Transverse colon (tissue), 4 donors: ENCODE results near the gene ENPP7. TPM values are rescaled to one million over a fixed set of nuclear protein-coding genes. Genes with fewer than 3 reads are reported as not detected.

Experiments
- DNase-seq: peaks from one replicate; pipeline ENCODE4 v3.0.0-alpha.2; 2019
- H3K27ac ChIP-seq, 4 donors: fragments of 200-600 bp; sonication (generic); 2 replicates each; pipeline ENCODE4 v1.5.1; 2016 to 2018; ENCODE audit warnings: inconsistent platforms in 4 of 4
- H3K27me3 ChIP-seq: fragments of 200-600 bp; sonication (generic); 2 replicates; pipeline ENCODE4 v1.5.1; 2017; ENCODE audit warnings: inconsistent platforms
- H3K36me3 ChIP-seq, 4 donors: fragments of 200-600 bp; sonication (generic); 2 replicates each; pipeline ENCODE4 v1.5.1; 2017 to 2019; ENCODE audit warnings: inconsistent platforms in 4 of 4
- H3K4me1 ChIP-seq, 4 donors: fragments of 200-600 bp; sonication (generic); 2 replicates each; pipeline ENCODE4 v1.5.1; 2017 to 2020; ENCODE audit warnings: inconsistent platforms in 4 of 4
- H3K4me3 ChIP-seq, 4 donors: fragments of 200-600 bp; sonication (generic); 1 replicate in 1 of 4; 2 replicates in 3 of 4; pipeline versions ENCODE4 v1.5.1 to v1.6.1; 2017 to 2019; ENCODE audit warnings: inconsistent platforms in 4 of 4
- H3K9me3 ChIP-seq, 2 donors: fragments of 200-600 bp; sonication (generic); 2 replicates each; pipeline ENCODE4 v1.5.1; 2017 to 2019; ENCODE audit warnings: inconsistent platforms in 2 of 2
- EP300 ChIP-seq: sonication (generic); formaldehyde crosslinking; IDR thresholded peaks from one replicate; pipeline ENCODE4 v1.6.1; 2017; ENCODE audit warnings: antibody characterized with exemption, low read depth
- POLR2A ChIP-seq: fragments of 450-650 bp; IDR thresholded peaks from one replicate; pipeline ENCODE4 v1.6.1; 2016; ENCODE audit warnings: antibody characterized with exemption, mild to moderate bottlenecking, moderate library complexity
- POLR2AphosphoS5 ChIP-seq, 3 donors: sonication (generic); formaldehyde crosslinking; IDR thresholded peaks; one replicate each; pipeline ENCODE4 v1.6.1; 2016; ENCODE audit warnings: antibody characterized with exemption in 3 of 3
- WGBS, 2 donors: methylation state at CpG; one replicate each; pipeline ENCODE4 v1.1.5; 2018; ENCODE audit warnings: low coverage in 1 of 2; 5-methylcytosine and 5-hydroxymethylcytosine counted together
- in situ Hi-C, 4 donors: fragments of 200-750 bp; cut with MboI; loops; one replicate each; pipeline versions ENCODE4 v1.15.0 to v1.15.1; 2017; ENCODE audit warnings: low sequenced_read_pairs in 3 of 4, low pct_ligation_motif_present in 1 of 4, low pct_unique_long_range_greater_than_20kb in 1 of 4
- intact Hi-C: fragments of 100-400 bp; cut with DNase I; formaldehyde crosslinking; loops from one replicate; pipeline ENCODE4 v1.15.1; 2023; ENCODE audit warnings: low total_unique reads
- total RNA-seq, 4 donors: library from RNA; depleted of rRNA; stranded (reverse); fragments of >200 nt; gene quantifications; one replicate each; pipeline ENCODE4 v1.1.0, GENCODE V29; 2016
- TF ChIP-seq, protein P1 (sequence below), 5 experiments: fragments of 200-600 bp in 3 of 5; fragments of 450-650 bp in 2 of 5; sonication (generic) in 3 of 5; IDR thresholded peaks; 1 replicate in 2 of 5; 2 replicates in 3 of 5; pipeline ENCODE4 v1.5.1; 2016 to 2017; ENCODE audit warnings: antibody characterized with exemption in 5 of 5, inconsistent platforms in 3 of 5, mild to moderate bottlenecking in 2 of 5, moderate library complexity in 1 of 5

ENPP7 gene
- total RNA-seq, 4 donors from 2014 or later = 0.16 TPM; not detected in 3

DNA sequence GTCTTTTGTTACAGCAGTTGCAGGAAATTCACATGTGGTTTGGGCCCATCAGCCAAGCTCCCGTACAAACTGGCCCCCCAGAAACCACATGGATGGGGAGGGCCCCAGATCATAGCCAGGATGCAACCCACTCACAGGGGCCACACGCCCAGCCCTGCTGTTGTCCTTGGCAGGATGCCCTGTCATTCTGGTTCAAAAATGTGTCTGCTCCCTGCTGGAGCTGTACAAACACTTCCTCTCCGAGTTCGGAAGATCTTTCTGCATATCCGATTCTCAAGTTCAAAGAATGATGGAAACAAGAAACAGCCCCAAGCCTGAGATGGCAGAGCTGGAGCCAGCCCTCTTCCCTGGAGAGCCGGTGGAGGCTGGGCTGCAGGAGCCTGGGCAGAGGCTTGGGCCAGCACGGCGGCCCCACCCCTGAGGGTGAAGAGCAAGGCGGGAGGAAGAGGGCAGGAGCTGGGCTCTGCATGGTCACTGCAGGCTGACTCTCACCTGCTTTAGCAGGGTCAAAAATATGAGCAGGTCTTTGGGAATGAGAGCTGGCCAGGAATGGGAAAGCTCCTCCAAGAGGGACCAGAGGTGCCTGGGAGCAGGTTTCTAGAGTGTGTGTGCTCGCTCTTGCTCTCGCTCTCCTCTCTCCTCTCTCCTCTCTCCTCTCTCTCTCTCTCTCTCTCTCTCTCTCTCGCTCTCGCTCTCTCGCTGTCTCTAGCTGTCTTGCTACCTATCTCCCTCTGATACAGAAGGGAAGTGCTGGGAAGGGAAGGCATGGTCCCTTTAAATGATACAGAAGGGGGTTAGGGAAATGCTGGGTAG is 34.7 kb upstream of the ENPP7 start:
- no peaks in the 10 kb centered on the region for H3K36me3 ChIP-seq
- no peak overlapping the region for H3K4me3 ChIP-seq
- H3K27me3 ChIP-seq = peaks cover 26% of the 10 kb centered on the region
- peaks cover 0 to 19% (median 16%) of the 10 kb centered on the region in 4 donors for H3K4me1 ChIP-seq
- intact Hi-C loops (no loop called here), in situ Hi-C loops (no loop called here)
- no peak for TF ChIP-seq EP300
- TF ChIP-seq POLR2AphosphoS5 (IDR thresholded peaks at IDR 0.05) = no peak
- no peak for TF ChIP-seq POLR2A
- TF ChIP-seq, protein P1, sequence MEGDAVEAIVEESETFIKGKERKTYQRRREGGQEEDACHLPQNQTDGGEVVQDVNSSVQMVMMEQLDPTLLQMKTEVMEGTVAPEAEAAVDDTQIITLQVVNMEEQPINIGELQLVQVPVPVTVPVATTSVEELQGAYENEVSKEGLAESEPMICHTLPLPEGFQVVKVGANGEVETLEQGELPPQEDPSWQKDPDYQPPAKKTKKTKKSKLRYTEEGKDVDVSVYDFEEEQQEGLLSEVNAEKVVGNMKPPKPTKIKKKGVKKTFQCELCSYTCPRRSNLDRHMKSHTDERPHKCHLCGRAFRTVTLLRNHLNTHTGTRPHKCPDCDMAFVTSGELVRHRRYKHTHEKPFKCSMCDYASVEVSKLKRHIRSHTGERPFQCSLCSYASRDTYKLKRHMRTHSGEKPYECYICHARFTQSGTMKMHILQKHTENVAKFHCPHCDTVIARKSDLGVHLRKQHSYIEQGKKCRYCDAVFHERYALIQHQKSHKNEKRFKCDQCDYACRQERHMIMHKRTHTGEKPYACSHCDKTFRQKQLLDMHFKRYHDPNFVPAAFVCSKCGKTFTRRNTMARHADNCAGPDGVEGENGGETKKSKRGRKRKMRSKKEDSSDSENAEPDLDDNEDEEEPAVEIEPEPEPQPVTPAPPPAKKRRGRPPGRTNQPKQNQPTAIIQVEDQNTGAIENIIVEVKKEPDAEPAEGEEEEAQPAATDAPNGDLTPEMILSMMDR (IDR thresholded peaks at IDR 0.05) = no peak
- no peaks in the 10 kb centered on the region for H3K9me3 ChIP-seq
- 32 to 67% methylated on average over 3 to 13 of the region's 14 CpGs for WGBS, 2 donors
- DNase-seq = no peak
- H3K27ac ChIP-seq = no peak overlapping the region

DNA sequence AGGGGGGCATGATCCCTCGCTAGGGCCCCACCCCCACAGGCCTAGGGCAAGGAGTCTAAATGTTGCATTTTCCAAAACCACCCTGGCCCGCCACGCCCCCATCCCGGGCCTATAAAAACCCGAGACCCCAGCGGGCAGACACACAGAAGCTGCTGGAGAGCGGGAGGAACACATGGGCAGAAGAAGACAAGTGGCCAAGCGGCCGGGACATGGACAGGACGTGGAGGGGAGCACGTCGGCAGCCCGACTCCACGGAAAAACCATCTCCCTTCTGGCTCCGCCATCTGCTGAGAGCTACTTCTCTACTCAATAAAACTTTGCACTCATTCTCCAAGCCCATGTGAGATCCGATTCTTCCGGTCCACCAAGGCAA is 34.1 kb upstream of the ENPP7 start:
- WGBS, 2 donors = 57 to 76% methylated on average over 13 to 17 of the region's 17 CpGs
- TF ChIP-seq POLR2A (no peak), POLR2AphosphoS5 (IDR thresholded peaks at IDR 0.05) (no peak)
- H3K4me3 ChIP-seq = no peak overlapping the region
- in situ Hi-C loops (no loop called here), intact Hi-C loops (no loop called here)
- H3K4me1 ChIP-seq = peaks cover 0 to 15% (median 13%) of the 10 kb centered on the region in 4 donors
- no peak overlapping the region for H3K27ac ChIP-seq
- H3K9me3 ChIP-seq = no peaks in the 10 kb centered on the region
- DNase-seq = no peak
- H3K36me3 ChIP-seq = no peaks in the 10 kb centered on the region
- H3K27me3 ChIP-seq = peaks cover 26% of the 10 kb centered on the region

DNA sequence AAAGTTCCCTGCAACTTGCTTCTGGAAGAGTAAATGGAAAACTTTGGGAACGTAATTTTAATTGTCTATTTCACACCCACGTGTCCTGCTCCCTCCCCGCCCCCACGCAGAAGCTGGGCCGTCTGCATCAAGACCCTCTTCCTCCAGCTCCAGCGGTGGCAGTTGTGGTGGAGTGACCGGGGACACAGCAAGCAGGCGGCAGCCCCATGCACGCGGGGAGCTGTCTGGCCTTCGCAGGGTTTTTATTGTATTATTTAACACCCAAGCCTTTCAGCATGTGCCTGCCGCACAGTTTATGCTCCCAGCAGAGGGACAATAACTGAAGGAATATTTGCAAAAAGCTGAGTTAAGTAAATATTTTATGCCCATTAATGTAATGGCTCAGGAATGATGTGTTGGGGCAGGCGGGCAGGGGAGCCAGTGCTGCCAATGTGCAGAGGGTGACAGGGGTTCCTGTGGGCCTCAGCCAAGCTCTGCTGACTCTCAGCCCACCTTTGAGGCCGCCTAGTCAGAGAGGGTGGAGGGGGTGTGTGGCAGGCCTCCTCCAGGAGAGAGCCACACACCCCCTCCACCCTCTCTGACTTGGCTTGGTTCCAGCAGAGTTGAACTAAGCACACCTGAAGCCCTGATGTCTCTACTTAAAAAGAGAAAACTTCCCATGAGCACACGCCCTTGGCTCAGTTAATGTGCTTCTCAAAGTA is 32.4 kb upstream of the ENPP7 start:
- no peaks in the 10 kb centered on the region for H3K9me3 ChIP-seq
- peaks cover 32% of the 10 kb centered on the region for H3K27me3 ChIP-seq
- in situ Hi-C loops (no loop called here), intact Hi-C loops (no loop called here)
- DNase-seq = no peak
- no peak overlapping the region for H3K27ac ChIP-seq
- H3K36me3 ChIP-seq = no peaks in the 10 kb centered on the region
- no peak overlapping the region for H3K4me3 ChIP-seq
- 33 to 55% methylated on average over 5 to 15 of the region's 15 CpGs for WGBS, 2 donors
- H3K4me1 ChIP-seq = peaks cover 0 to 12% (median 9%) of the 10 kb centered on the region in 4 donors
- no peak for TF ChIP-seq POLR2A
- no peak for TF ChIP-seq POLR2AphosphoS5 (IDR thresholded peaks at IDR 0.05)
- TF ChIP-seq EP300 = no peak
- TF ChIP-seq, protein P1 (IDR thresholded peaks at IDR 0.05) = no peak

DNA sequence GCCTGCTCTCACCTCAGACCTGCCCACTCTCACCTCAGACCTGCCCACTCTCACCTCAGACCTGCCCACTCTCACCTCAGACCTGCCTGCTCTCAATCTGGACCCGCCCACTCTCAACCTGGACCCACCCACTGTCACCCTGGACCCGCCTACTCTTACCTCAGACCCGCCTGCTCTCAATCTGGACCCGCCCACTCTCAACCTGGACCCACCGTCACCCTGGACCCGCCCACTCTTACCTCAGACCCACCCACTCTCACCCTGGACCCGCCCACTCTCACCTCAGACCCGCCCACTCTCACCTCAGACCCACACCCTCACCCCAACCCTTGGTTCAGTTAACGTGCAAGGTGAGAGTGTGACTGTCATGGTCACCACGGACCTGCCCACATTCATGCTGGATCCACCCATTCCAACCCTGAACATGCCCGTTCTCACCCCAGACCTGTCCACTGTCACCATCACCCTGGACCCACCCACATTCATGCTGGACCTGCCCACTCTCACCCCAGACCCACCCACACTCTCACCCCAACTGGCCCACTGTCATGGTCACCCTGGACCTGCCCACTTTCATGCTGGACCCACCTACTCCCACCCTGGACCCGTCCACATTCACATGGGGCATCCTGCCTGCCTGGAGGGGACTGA is 31.2 kb upstream of the ENPP7 start:
- in situ Hi-C loops (no loop called here), intact Hi-C loops (loop anchor here (10.0 kb wide), 2 partner anchors 95 to 305 kb away; no protein-coding TSS in a partner anchor)
- Histone ChIP-seq H3K27ac (no peak overlapping the region), H3K27me3 (peaks cover 32% of the 10 kb centered on the region), H3K9me3 (no peaks in the 10 kb centered on the region), H3K4me1 (peaks cover 0 to 12% (median 9%) of the 10 kb centered on the region in 4 donors), H3K4me3 (no peak overlapping the region), H3K36me3 (no peaks in the 10 kb centered on the region)
- WGBS, 2 donors = 76 to 92% methylated on average over 5 to 12 of the region's 12 CpGs
- TF ChIP-seq POLR2A (no peak), POLR2AphosphoS5 (IDR thresholded peaks at IDR 0.05) (no peak), EP300 (no peak)
- TF ChIP-seq, protein P1 (IDR thresholded peaks at IDR 0.05) = no peak
- DNase-seq = no peak
